Measurements from ENCODE around the gene RMI2.
A peak's percentile ranks its signal among the peaks of the same experiment; 100 is the strongest.

RMI2 gene

GRCh38 chr16:11310997-11311561, 34.2 kb upstream of the RMI2 start:
- DNase-seq = no peak

GRCh38 chr16:11312718-11313492, 32.4 kb upstream of the RMI2 start:
- peak; percentile 21 for DNase-seq

GRCh38 chr16:11313493-11314308, 31.6 kb upstream of the RMI2 start:
- no peak for DNase-seq

- DNase-seq = no peak
Measured at GRCh38 chr16:11314309-11314894, 30.9 kb upstream of the RMI2 start.

- DNase-seq = no peak
Measured at GRCh38 chr16:11315510-11315909, 29.7 kb upstream of the RMI2 start.

- no peak for DNase-seq
Measured at GRCh38 chr16:11316331-11317015, 28.8 kb upstream of the RMI2 start.

- DNase-seq = no peak
Measured at GRCh38 chr16:11318817-11319216, 26.4 kb upstream of the RMI2 start.

- no peak for DNase-seq
Measured at GRCh38 chr16:11319529-11320146, 25.6 kb upstream of the RMI2 start.

GRCh38 chr16:11320170-11320569, 25.1 kb upstream of the RMI2 start:
- DNase-seq = no peak

GRCh38 chr16:11321662-11322061, 23.6 kb upstream of the RMI2 start:
- no peak for DNase-seq

- no peak for DNase-seq
Measured at GRCh38 chr16:11322823-11323222, 22.4 kb upstream of the RMI2 start.

- no peak for DNase-seq
Measured at GRCh38 chr16:11323551-11324336, 21.5 kb upstream of the RMI2 start.

GRCh38 chr16:11325404-11326083, 19.7 kb upstream of the RMI2 start:
- DNase-seq = no peak

- DNase-seq = no peak
Measured at GRCh38 chr16:11326084-11326736, 19.0 kb upstream of the RMI2 start.

GRCh38 chr16:11326737-11327276, 18.5 kb upstream of the RMI2 start:
- no peak for DNase-seq

- no peak for DNase-seq
Measured at GRCh38 chr16:11327277-11328171, 17.7 kb upstream of the RMI2 start.

GRCh38 chr16:11328172-11329070, 16.8 kb upstream of the RMI2 start:
- peak; percentile 38 for DNase-seq

- DNase-seq = no peak
Measured at GRCh38 chr16:11329071-11329491, 16.2 kb upstream of the RMI2 start.

Data from activated T-cell treated with anti-CD3 and anti-CD28 coated beads for 4 hours (primary cell).